ENCODE measurements around the gene RELT.

The RELT gene, protein sequence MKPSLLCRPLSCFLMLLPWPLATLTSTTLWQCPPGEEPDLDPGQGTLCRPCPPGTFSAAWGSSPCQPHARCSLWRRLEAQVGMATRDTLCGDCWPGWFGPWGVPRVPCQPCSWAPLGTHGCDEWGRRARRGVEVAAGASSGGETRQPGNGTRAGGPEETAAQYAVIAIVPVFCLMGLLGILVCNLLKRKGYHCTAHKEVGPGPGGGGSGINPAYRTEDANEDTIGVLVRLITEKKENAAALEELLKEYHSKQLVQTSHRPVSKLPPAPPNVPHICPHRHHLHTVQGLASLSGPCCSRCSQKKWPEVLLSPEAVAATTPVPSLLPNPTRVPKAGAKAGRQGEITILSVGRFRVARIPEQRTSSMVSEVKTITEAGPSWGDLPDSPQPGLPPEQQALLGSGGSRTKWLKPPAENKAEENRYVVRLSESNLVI

DNA sequence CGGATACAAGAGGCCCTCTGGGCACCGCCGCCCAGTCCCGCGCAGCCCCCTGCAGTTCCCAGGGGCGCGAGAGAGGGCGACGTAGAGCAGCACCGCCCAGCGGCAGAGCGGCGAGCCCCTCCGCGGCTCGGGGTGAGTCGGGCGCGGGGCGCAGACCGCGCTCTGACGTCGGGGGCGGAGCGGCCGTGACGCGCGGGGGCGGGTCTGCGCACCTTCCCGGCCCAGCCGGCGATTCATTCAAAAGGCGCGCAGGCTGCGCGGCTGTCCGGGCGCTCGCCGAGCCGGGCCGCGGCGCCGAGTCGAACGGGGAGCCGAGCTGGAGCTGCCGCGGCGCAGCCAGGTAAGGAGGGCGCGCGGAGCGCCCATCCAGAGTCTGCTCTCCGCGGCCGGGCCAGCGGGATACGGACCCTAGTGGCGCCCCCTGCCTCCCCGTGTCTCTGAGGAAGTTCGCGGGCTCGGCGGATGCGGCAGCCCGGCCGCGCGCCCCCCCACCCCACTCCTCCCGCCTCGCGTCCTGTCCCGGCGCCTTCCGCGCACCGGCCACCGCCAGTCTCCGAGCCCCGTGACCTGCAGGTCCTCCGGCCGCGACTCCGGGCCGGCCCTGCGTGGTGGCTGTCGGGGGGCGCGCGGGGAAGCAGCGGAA is at the start of gene RELT:
TSS of gene RELT (plus strand) at position 240 of the 643 bp plus-strand sequence. CDS start 12,738 bp downstream, outside the sequence.
- ATAC-seq (peak; percentile 87), DNase-seq (peak; percentile 96 to 99)
- Mint-ChIP-seq H3K27ac (peak within 1 kb of the TSS; percentile 91 to 97), H3K9me3 (no peaks in the 10 kb centered on the region), H3K4me1 (peaks cover 55% of the 10 kb centered on the region), H3K4me3 (peak within 1 kb of the TSS; percentile 88 to 92), H3K27me3 (no peaks in the 10 kb centered on the region)

- Mint-ChIP-seq H3K27ac (no peak overlapping the region), H3K9me3 (no peaks in the 10 kb centered on the region), H3K4me3 (no peak overlapping the region), H3K4me1 (peaks cover 3% of the 10 kb centered on the region), H3K27me3 (no peaks in the 10 kb centered on the region)
- DNase-seq (no peak), ATAC-seq (peak; percentile 79)
Measured at GRCh38 chr11:73326929-73327811, 49.0 kb upstream of the RELT start.

- DNase-seq (no peak), ATAC-seq (no peak)
- H3K9me3 Mint-ChIP-seq = no peaks in the 10 kb centered on the region
- no peaks in the 10 kb centered on the region for H3K27me3 Mint-ChIP-seq
- H3K4me1 Mint-ChIP-seq = no peaks in the 10 kb centered on the region
- H3K27ac Mint-ChIP-seq = no peak overlapping the region
- no peak overlapping the region for H3K4me3 Mint-ChIP-seq
Measured at GRCh38 chr11:73327812-73328364, 48.3 kb upstream of the RELT start.

DNA sequence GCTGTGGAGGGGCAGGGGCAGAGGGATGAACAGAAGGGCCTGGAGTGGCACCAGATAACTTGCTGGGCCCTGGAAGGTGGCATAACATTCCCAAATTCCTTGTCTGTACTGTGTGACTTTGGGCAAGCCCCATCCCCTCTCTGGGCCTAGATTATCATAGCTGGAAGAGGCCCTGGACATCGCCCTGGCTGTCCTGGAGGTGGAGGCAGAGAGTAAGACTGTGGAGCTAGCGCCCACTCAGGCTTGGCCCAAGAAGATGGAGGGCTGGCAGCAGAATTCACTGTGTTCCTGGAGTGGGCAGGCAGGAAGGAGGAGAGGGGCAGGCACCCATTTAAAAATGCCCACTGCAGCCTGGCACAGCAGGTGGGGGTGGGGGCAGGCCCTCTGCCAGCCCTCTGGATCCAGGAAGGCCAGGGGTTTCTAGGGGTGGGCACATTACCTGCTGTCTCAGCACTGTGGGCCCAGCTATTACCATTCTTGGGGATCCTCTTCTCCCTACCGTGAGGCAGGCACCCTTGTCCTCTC is 45.6 kb upstream of the RELT start:
- Mint-ChIP-seq H3K4me1 (no peaks in the 10 kb centered on the region), H3K27ac (no peak overlapping the region), H3K9me3 (no peaks in the 10 kb centered on the region), H3K4me3 (no peak overlapping the region), H3K27me3 (peaks cover 9% of the 10 kb centered on the region)
- ATAC-seq (no peak), DNase-seq (no peak)

- Mint-ChIP-seq H3K9me3 (no peaks in the 10 kb centered on the region), H3K4me3 (no peak overlapping the region)
Measured at GRCh38 chr11:73331138-73331916, 44.9 kb upstream of the RELT start.

DNA sequence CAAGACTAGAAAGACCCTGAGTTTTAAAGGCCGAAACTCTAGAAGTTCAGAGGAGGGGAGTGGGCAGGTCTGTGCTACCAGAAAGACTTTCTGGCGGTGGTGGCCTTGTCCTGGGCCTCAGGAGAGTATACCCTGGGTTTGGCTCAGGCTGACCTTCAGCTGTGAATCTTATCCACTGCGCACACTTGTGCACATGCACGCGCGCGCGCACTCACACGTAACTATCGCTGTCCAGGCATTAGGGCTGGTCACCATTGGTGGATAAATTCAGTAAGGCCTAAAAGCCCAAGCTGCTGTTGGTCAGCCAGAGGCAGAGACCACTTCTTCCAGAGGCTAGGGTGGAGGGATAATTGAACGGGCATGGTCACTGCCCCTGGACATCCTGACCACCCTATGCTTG is 43.0 kb upstream of the RELT start:
- Mint-ChIP-seq H3K4me1 (no peaks in the 10 kb centered on the region), H3K27ac (no peak overlapping the region), H3K27me3 (peaks cover 21% of the 10 kb centered on the region), H3K9me3 (no peaks in the 10 kb centered on the region), H3K4me3 (no peak overlapping the region)
- DNase-seq = no peak
- ATAC-seq = no peak

More at GRCh38 chr11:73331138-73331916, 44.9 kb upstream of the RELT start:
- no peak overlapping the region for H3K27ac Mint-ChIP-seq
- DNase-seq (no peak), ATAC-seq (no peak)
- H3K4me1 Mint-ChIP-seq = no peaks in the 10 kb centered on the region
- H3K27me3 Mint-ChIP-seq = peaks cover 16% of the 10 kb centered on the region

GRCh38 chr11:73333640-73334383 is 42.4 kb upstream of the RELT start:
- Mint-ChIP-seq H3K4me1 (no peaks in the 10 kb centered on the region), H3K9me3 (no peaks in the 10 kb centered on the region), H3K27ac (peak overlapping the region in 1 of 2 donors; percentile 10), H3K27me3 (peaks cover 21% of the 10 kb centered on the region), H3K4me3 (no peak overlapping the region)
- DNase-seq (no peak), ATAC-seq (no peak)

DNA sequence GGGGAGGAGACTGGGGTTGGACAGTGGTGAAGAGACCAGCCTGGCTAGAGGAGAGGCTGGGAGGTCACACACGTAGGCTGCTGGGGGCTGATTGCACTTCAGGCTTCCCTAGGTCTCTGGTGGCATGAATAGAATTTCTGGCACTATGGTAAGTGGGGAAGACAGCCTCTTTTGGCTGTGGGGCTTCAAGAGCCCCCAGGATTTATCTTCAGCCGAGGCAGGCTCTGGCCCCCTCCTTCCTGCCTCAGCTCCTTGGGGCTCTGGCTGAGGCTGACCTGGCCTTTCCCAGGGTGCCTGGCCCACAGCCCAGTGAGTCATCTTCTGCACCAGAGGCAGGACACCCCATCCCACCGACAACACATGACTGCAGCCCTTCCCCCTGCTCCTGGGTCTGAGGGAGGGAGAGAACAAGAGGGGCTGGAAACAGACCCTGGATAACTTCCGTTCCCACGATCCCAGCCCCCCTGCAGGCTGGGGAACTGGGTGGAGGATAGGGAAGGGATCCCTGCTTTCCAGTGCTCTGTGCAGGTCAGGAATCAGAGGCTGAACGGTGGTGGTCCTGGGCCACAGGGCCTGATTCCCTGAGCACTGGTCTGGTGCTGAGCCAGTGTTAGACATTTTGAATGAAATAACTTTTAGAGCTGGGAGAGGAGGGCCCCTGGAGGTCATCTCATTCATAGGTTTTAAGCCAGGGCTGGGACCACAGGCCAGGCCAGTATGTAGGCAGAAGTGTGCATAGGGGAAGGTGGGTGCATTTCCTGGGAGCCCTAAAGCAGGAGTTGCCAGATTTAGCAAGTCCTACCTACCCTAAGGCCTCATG is 41.6 kb upstream of the RELT start:
- Mint-ChIP-seq H3K27ac (no peak overlapping the region), H3K4me3 (no peak overlapping the region), H3K4me1 (no peaks in the 10 kb centered on the region), H3K27me3 (peaks cover 21% of the 10 kb centered on the region), H3K9me3 (no peaks in the 10 kb centered on the region)
- no peak for DNase-seq
- no peak for ATAC-seq

DNA sequence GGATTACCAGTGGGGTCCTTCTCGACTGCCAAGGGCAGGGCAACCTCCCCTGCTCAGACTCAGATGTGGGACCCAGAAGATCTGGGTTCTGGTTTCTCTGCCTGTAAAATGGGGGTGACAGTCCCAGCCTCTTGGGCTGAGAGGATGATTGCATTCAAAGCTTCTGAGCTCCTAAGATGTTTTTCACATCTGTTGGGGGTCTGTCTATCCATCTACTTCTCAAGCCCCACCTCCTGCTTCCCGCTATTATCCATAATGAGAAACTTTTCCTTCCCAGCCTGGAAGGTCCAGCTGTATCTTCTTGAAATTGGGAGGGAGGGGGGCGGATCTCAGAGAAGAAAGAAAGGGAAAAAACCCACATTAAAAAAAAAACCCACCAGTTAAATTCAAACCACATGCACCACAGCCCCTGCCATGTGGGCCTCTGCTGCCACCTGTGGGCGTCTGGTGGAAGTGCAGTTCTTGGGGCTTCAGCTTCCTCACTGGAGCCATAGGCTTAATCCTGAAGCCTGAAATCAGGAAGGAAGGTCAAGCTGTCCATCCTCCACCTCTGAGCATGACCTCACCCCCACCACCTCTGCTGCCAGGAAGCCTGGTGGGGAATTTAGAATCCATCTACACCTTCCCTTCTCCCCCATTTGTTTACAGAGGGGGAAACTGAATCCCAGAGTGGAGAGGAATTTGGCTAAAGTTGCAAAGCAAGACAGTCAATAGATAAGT is 40.8 kb upstream of the RELT start:
- no peak overlapping the region for H3K27ac Mint-ChIP-seq
- H3K27me3 Mint-ChIP-seq = peaks cover 21% of the 10 kb centered on the region
- no peak overlapping the region for H3K4me3 Mint-ChIP-seq
- DNase-seq (peak; percentile 69 to 74), ATAC-seq (peak; percentile 63)
- no peaks in the 10 kb centered on the region for H3K4me1 Mint-ChIP-seq
- no peaks in the 10 kb centered on the region for H3K9me3 Mint-ChIP-seq

DNA sequence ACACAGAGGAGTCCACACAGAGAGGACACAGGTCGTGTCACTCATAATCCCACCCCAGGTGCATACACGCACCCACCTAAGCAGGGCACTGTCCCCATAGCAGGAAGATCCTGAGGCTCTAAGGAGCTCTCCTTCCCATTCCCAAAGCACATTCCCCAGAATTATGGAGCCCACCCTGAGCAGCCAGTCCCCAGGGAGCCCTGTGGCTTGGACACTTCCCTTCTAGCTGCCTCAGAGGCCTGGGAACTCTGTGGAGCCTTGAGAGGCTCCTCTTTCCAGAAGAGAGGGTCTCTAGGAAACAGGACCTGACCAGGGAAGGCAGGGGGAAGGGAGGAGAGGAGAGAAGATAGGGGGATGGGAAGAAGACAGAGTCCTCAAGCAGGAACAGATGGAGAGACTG is 38.4 kb upstream of the RELT start:
- Mint-ChIP-seq H3K27ac (peak overlapping the region in 1 of 2 donors; percentile 59), H3K9me3 (no peaks in the 10 kb centered on the region), H3K27me3 (peaks cover 21% of the 10 kb centered on the region), H3K4me1 (no peaks in the 10 kb centered on the region), H3K4me3 (no peak overlapping the region)
- ATAC-seq = no peak
- DNase-seq = no peak

DNA sequence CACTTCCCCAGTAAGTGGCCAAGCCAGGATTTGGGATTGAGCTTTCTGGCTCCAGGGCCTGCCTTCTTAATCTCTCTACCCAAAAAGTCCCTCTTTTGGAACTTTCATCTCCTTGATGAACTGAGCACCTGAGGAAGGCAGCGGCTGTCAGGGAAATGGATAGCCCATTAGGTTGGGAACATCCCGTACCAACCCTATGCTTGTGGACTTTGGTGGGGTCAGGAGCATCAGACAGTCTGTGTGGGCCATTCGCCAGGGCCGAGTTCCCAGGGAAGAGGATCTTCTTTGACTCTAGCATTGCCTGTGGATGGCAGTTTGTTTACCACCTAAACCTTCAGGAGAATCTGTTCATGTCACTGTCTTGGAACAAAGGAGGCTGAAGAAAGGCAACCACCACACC is 37.9 kb upstream of the RELT start:
- Mint-ChIP-seq H3K4me3 (no peak overlapping the region), H3K27ac (no peak overlapping the region), H3K27me3 (peaks cover 21% of the 10 kb centered on the region)

DNA sequence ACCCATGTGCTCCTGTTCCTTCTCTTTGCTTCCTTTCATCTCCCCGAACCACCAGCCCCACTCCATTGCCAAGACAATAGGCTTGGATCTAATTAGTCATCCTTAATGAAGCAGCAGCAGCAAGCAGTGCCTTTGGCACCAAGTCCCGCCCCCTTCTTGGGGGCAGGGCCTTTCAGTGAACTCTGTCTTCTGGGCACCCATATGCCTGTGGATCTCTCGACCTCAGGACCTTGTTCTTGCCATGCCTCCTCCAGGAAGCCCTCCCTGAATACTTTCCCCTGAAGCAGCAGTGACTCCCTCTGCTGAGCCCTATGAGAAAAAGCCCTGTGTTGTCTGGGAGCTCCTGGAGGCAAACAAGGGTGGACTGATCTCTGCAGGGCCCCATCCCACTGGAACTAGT is 36.0 kb upstream of the RELT start:
- Mint-ChIP-seq H3K4me3 (no peak overlapping the region), H3K9me3 (no peaks in the 10 kb centered on the region), H3K4me1 (no peaks in the 10 kb centered on the region), H3K27ac (peak overlapping the region in 1 of 2 donors; percentile 71), H3K27me3 (peaks cover 12% of the 10 kb centered on the region)
- no peak for ATAC-seq
- DNase-seq = no peak

More for the DNA sequence above, 37.9 kb upstream of the RELT start:
- Mint-ChIP-seq H3K9me3 (no peaks in the 10 kb centered on the region), H3K4me1 (no peaks in the 10 kb centered on the region)
- no peak for DNase-seq
- ATAC-seq = no peak

- ATAC-seq (peak; percentile 52), DNase-seq (no peak)
- Mint-ChIP-seq H3K4me3 (no peak overlapping the region), H3K9me3 (no peaks in the 10 kb centered on the region), H3K27ac (no peak overlapping the region), H3K27me3 (no peaks in the 10 kb centered on the region), H3K4me1 (no peaks in the 10 kb centered on the region)
Measured at GRCh38 chr11:73342633-73343032, 33.6 kb upstream of the RELT start.
